ENCODE measurements around the gene DMAC1. TPM values are rescaled to one million over a fixed set of nuclear protein-coding genes. Genes with fewer than 3 reads are reported as not detected.

Gene DMAC1
- total and polyA plus RNA-seq, 12 donors: 6.9 to 78.0 (median 31.0) TPM

DNA sequence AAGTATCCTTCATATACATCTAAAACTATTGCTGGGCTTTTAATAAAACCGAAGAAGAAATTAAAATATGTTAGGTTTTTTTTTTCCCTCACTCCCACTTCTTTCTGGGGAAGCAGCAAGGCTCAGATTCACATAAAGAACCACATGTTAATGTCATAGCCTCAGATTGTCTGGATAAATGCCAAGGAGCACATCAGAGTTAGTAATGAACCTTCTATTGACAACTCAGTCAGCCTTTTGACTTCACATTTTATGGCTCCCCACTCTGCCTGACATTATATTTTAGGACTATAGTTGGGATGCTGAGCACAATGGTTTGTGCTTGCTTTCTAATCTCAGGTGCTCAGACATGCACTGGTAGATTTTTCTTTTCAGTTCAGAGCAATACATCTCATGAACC, 21.8 kb downstream of the DMAC1 start:
- 39 to 71% (median 59%) methylated on average over 1 of the region's 1 CpG for WGBS, 4 donors
- Histone ChIP-seq H3K27ac (no peak overlapping the region), H3K9me3 (replicated peaks in 1 of 3) (no peaks in the 10 kb centered on the region), H3K36me3 (replicated peaks in 1 of 2) (no peaks in the 10 kb centered on the region), H3K4me3 (no peak overlapping the region), H3K4me1 (replicated peaks in 1 of 2) (no peaks in the 10 kb centered on the region), H3K27me3 (peaks cover 3% of the 10 kb centered on the region)
- no peak for DNase-seq
- intact Hi-C loops (cut with DNase I): no loop called here
- no peak for TF ChIP-seq POLR2A (IDR thresholded peaks at IDR 0.05)
- TF ChIP-seq, protein P1, sequence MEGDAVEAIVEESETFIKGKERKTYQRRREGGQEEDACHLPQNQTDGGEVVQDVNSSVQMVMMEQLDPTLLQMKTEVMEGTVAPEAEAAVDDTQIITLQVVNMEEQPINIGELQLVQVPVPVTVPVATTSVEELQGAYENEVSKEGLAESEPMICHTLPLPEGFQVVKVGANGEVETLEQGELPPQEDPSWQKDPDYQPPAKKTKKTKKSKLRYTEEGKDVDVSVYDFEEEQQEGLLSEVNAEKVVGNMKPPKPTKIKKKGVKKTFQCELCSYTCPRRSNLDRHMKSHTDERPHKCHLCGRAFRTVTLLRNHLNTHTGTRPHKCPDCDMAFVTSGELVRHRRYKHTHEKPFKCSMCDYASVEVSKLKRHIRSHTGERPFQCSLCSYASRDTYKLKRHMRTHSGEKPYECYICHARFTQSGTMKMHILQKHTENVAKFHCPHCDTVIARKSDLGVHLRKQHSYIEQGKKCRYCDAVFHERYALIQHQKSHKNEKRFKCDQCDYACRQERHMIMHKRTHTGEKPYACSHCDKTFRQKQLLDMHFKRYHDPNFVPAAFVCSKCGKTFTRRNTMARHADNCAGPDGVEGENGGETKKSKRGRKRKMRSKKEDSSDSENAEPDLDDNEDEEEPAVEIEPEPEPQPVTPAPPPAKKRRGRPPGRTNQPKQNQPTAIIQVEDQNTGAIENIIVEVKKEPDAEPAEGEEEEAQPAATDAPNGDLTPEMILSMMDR (IDR thresholded peaks at IDR 0.05): no peak

DNA sequence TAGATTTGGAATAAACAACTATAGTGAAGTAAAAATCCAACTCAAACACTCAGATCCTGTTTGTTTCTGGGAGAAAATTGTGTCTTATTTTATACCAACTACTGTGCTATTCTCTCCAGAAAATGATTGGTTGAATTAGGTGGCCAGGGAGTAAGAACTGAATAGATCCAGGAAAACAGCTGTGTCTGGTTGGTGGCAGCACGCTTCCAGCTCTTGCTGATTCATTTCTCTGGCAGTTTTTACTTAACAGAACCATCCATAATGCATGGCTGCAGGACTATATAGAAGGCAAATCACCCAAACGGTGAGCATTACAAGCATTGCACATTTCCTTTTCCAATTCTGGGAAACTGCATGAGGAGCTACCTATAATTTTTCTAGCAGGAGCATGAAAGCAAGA, 29.5 kb downstream of the DMAC1 start:
- no peak for TF ChIP-seq POLR2A (IDR thresholded peaks at IDR 0.05)
- TF ChIP-seq, protein P1 (IDR thresholded peaks at IDR 0.05): no peak
- intact Hi-C loops (cut with DNase I): no loop called here
- Histone ChIP-seq H3K9me3 (replicated peaks in 1 of 3) (no peaks in the 10 kb centered on the region), H3K36me3 (replicated peaks in 1 of 2) (no peaks in the 10 kb centered on the region), H3K4me3 (no peak overlapping the region), H3K27ac (no peak overlapping the region), H3K27me3 (no peaks in the 10 kb centered on the region), H3K4me1 (replicated peaks in 1 of 2) (no peaks in the 10 kb centered on the region)
- no peak for DNase-seq
- WGBS, 4 donors: 38 to 58% (median 42%) methylated on average over 2 of the region's 2 CpGs

DNA sequence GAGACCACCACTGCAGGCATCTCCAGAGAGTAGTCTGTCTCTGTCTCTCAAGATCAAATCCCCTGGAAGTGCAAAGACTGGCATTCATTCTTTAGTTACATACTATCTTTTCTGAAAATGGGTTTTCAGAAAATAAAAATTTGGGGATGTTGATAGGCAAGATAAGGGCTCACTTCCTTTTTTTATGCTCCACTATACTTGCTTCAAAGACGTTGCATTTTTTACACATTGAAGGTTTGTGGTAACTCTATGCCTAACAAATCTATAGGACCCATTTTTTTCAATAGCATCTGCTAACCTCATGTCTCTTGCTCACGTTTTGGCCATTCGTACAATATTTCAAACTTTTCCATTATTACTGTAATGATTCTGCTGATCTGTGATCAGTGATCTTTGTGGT, 37.0 kb downstream of the DMAC1 start:
- 55 to 65% (median 61%) methylated on average over 3 of the region's 3 CpGs for WGBS, 4 donors
- no peak overlapping the region for H3K27ac ChIP-seq
- no peaks in the 10 kb centered on the region for H3K9me3 ChIP-seq (replicated peaks in 1 of 3)
- intact Hi-C loops (cut with DNase I): no loop called here
- DNase-seq: no peak
- no peak overlapping the region for H3K4me3 ChIP-seq
- TF ChIP-seq POLR2A (IDR thresholded peaks at IDR 0.05): no peak
- TF ChIP-seq, protein P1 (IDR thresholded peaks at IDR 0.05): no peak
- H3K27me3 ChIP-seq: no peaks in the 10 kb centered on the region
- no peaks in the 10 kb centered on the region for H3K36me3 ChIP-seq (replicated peaks in 1 of 2)
- no peaks in the 10 kb centered on the region for H3K4me1 ChIP-seq (replicated peaks in 1 of 2)

DNA sequence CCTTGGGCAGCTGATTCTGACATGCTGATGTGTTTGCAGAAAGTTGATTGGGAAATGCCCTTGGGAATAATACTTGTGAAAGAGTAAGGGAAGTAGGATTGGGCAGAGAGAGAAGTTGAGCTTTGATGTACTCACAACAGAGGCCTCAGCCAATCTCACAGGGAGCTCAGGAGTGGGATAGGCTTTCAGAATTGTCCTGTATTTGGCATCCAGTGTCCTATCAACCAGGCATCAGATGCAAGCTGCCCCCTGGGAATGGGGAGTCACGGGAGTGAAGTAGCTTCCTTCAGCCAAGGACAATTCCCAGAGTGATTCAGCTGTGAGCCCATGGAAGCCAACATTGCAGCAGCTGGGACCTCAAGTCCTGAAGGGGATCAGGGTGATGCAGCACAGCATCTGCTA, 39.6 kb downstream of the DMAC1 start:
- DNase-seq: peak in 1 of 7 donors; percentile 13
- intact Hi-C loops (cut with DNase I): no loop called here
- Histone ChIP-seq H3K27ac (no peak overlapping the region), H3K27me3 (no peaks in the 10 kb centered on the region), H3K36me3 (replicated peaks in 1 of 2) (no peaks in the 10 kb centered on the region), H3K4me1 (replicated peaks in 1 of 2) (no peaks in the 10 kb centered on the region), H3K4me3 (no peak overlapping the region), H3K9me3 (replicated peaks in 1 of 3) (no peaks in the 10 kb centered on the region)
- 33 to 60% (median 49%) methylated on average over 1 of the region's 1 CpG for WGBS, 4 donors
- TF ChIP-seq, protein P1 (IDR thresholded peaks at IDR 0.05): no peak
- no peak for TF ChIP-seq POLR2A (IDR thresholded peaks at IDR 0.05)
